Mesenteric fat pad (tissue), 1 donor: ENCODE data around the gene KATNB1. TPM values are rescaled to one million over a fixed set of nuclear protein-coding genes. Genes with fewer than 3 reads are reported as not detected.

Experiments
- DNase-seq: peaks from one replicate; pipeline ENCODE4 v3.0.0-alpha.2; 2020; ENCODE audit warnings: low spot score
- long read RNA-seq: library from polyadenylated mRNA; unstranded; transcript quantifications from one replicate; pipeline ENCODE4 v2.0.0, GENCODE V29; 2020
- total RNA-seq: library from RNA; stranded (reverse); fragmentation: NEBNext Ultra II Directional; extraction: Animal tissue kit (Norgen Biotek cat#: 25700); gene quantifications from one replicate; pipeline ENCODE4 v1.2.1, GENCODE V29; 2021
- donor health status: DM: yes; HTN: yes; CAD: no.

KATNB1 gene
- 14.4 TPM for total RNA-seq
- long read RNA-seq, transcript KATNB1-201 (20 exons, 2,664 nt): major isoform, 51 of 110 reads
- long read RNA-seq, partial matches to known transcripts: 23 of 110 reads
- long read RNA-seq, other reads (novel, unspliced or antisense): 35 of 110 reads

GRCh38 chr16:57735755-57736418 lies at the start of gene KATNB1:
Gene KATNB1 (plus strand): TSS chr16:57735770. CDS start chr16:57737244, 1,474 bp downstream.
- no peak for DNase-seq

- DNase-seq: no peak
Observed at GRCh38 chr16:57686577-57686976, 49.0 kb upstream of the KATNB1 start.

GRCh38 chr16:57687363-57687929 lies 48.1 kb upstream of the KATNB1 start:
- no peak for DNase-seq

GRCh38 chr16:57688487-57688986 lies 47.0 kb upstream of the KATNB1 start:
- no peak for DNase-seq

GRCh38 chr16:57688987-57689761 lies 46.4 kb upstream of the KATNB1 start:
- DNase-seq: no peak

GRCh38 chr16:57689762-57690558 lies 45.6 kb upstream of the KATNB1 start:
- DNase-seq: no peak

GRCh38 chr16:57690782-57691471 lies 44.6 kb upstream of the KATNB1 start:
- no peak for DNase-seq

- DNase-seq: no peak
Observed at GRCh38 chr16:57692636-57693035, 42.9 kb upstream of the KATNB1 start.

GRCh38 chr16:57693550-57693949 lies 42.0 kb upstream of the KATNB1 start:
- no peak for DNase-seq

GRCh38 chr16:57694231-57694724 lies 41.3 kb upstream of the KATNB1 start:
- DNase-seq: no peak

- DNase-seq: no peak
Observed at GRCh38 chr16:57694725-57695679, 40.6 kb upstream of the KATNB1 start, which contains the start of gene DRC7. Gene DRC7 (plus strand): TSS chr16:57694806. CDS start chr16:57697950, 3,144 bp downstream.

GRCh38 chr16:57695680-57696069 lies 39.9 kb upstream of the KATNB1 start:
- no peak for DNase-seq

- DNase-seq: no peak
Observed at GRCh38 chr16:57696240-57696639, 39.3 kb upstream of the KATNB1 start.

GRCh38 chr16:57697896-57698537 lies 37.6 kb upstream of the KATNB1 start:
- DNase-seq: no peak

GRCh38 chr16:57698812-57699405 lies 36.7 kb upstream of the KATNB1 start:
- no peak for DNase-seq

GRCh38 chr16:57699481-57699880 lies 36.1 kb upstream of the KATNB1 start:
- DNase-seq: no peak

- DNase-seq: no peak
Observed at GRCh38 chr16:57699899-57700298, 35.7 kb upstream of the KATNB1 start.
